ENCODE measurements around the gene MYMK. TPM values are rescaled to one million over a fixed set of nuclear protein-coding genes. Genes with fewer than 3 reads are reported as not detected.

MYMK gene
- total RNA-seq, 1 donor from 2014 or later, result 441 TPM

DNA sequence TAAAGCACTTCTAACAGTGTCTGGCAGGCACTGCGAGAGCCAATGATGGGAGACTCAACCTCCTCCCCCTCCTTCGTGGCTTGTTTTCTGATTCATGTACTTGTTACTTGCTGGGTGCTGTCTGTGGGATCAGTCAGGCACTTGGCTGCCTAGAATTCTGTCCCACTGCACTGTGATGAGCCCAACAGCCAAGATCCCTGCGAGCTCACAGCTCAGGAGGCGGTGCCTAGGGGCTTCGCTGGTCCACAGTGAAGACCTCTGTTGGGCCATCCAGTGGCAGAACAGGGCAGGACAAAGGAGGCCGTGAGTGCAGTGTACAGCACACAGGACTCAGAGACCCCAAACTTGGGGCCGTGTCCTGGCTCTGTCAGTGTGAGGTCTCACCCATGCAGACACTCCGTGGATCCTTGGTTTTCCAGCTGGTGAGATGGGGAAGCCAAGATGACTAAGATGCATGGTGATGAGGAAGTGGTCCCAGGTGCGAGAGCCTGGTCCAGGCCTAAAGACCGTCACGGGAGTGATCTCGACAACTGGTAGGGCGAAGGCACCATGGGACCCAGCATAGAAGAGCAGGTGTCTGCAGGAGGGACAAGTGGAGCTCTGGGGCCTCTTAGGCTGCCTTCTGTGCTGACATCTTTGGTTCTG is 19.5 kb downstream of the MYMK start:
- DNase-seq (ENCODE audit: low read depth), result no peak

GRCh38 chr9:133502112-133502511 is 22.6 kb downstream of the MYMK start:
- no peak for DNase-seq (ENCODE audit: low read depth)

GRCh38 chr9:133499892-133500270 is 24.9 kb downstream of the MYMK start:
- no peak for DNase-seq (ENCODE audit: low read depth)

DNA sequence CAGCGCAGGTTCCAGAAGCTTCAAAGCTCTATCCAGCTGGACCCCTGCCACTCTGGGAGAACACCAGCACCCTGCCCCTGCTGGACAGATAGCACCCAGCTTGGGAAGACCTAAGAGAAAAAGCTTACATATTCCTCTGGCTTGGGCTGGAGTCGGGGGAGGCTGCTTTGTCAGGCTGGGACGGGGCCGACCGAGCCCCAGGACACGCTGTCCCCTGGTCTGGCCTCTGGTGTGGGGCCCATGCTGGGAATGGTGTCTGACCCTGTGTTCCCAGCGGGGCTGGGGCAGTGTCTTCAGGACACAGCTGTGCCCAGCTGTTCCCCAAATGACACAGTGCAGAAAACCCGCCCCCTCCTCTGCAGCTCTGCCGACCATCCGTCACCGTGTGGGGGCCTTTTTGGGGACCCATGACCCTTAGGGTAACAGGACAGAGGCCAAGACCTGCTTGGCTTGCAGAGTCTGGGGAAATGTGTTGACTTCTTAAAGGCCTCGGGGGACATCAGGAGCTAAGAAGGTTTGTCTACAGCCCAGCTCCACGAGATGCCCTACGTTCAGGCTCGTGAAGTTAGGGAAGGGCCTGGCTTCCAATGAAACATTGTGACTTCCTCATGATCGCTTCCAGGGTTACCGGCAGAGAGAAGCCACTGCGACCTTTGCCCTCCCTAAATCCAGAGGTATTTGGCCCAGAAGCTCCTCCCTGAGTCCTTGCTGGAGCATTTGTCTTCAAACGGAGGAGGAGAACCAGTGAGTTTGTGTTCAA is 25.4 kb downstream of the MYMK start:
- DNase-seq (ENCODE audit: low read depth), result no peak

DNA sequence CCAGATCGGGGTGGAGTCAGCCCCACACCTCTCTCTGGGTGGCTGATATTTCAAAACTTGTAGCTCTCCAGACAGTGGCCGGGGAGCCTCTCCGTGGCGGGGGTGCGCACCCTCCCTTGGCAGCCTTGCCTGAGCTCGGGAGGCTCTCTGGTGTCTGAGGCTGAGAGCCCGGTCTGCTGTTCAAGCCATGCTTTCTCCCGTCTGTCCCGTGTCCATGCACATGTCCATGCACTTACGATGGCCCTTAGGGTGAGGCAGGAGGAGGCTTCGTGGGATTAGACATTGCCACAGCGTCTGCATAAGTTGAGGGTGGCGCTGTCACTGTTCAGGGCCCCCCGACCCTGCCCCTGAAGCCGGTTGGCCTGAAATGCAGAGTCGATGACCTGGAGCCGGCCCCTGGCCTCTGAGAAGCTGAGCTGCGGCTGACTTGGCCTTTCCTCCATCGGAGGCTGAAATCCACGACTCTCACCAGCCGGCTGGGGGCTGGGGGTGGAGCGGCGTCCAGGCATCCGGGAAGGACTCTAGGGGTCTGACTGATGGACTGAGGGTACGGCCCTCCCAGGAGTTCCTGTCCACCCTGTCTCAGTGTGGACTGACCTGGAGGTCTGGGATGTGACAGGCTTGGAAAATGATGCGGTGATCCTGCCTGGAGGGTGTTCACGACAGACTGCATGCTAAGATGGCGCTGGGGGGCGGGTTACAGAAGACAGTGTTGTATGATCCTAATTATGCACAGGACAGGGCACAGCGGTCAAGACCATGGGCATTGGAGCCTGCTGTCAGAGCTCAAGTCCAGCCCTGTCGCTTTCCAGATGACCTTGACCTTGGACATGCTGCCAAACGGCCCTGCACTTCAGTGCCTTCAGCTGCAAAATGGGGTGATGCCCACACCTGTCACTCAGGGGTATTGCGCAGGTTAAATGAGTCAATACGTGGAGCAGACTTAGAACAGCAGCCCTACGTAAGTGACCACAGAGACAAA is 27.6 kb downstream of the MYMK start:
- no peak for DNase-seq (ENCODE audit: low read depth)

DNA sequence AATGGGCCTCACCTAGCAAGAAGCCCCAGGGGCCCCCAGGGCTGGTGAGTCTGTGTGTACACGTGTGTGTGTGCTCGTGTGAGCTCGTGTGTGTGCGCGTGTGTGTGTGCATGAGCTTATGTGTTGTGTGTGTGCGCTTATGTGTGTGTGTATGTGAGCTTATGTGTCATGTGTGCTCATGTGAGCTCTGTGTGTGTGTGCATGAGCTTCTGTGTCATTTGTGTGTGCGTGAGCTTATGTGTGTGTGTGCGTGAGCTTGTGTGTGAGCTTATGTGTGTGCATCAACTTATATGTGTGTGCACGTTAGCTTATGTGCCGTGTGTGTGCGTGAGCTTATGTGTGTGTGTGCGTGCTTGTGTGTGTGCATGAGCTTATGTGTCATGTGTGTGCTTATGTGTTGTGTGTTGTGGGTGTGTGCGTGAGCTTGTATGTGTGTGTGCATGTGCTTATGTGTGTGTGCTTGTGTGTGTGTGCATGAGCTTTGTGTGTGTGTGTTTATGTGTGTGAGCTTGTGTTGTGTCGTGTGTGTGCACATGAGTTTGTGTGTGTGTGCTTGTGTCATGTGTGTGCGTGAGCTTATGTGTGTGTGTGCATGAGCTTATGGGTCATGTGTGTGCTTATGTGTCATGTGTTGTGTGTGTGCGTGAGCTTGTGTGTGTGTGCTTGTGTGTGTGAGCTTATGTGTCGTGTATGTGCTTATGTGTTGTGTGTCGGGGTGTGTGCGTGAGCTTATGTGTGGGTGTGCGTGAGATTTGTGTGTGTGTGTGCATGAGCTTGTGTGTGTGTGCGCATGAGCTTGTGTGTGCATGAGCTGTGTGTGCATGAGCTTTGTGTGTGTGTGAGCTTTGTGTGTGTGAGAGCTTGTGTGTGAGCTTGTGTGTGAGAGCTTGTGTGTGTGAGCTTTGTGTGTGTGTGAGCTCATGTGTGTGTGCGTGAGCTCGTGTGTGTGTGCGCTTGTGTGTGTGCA is 29.1 kb downstream of the MYMK start:
- DNase-seq (ENCODE audit: low read depth), result no peak

DNA sequence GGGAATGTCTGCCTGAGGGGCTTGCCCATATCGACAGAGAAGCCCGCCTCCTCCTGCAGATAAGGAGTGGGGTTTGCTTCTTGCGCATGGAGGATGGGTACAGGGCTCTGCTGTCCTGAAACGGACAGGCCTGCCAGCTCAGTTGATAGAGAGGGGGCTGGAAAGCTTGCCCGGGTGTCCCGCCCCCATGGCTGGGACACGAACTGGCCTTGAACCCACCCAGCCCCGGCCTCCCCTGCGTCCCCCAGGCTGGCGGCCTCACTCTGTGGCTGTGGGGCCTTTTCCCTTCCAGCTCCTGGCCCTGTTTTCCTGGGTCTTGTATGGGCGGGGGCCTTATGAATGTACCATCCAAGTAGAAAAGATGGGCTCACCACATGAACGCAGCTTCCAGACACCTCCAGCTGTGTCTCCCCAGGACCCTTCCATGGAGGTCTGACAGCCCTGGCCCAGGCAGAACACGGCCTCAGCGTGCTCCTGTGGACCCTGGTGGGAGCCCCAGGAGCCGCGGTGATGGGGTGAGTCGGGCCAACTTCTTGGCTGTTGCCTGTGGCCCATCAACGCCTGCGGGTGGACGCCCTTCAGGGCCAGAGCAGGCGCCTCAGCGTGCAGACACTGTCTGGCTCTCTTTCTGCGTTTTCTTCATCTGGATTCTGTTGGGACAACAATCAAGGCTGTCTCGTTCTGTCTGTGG is 30.0 kb downstream of the MYMK start:
- no peak for DNase-seq (ENCODE audit: low read depth)

DNA sequence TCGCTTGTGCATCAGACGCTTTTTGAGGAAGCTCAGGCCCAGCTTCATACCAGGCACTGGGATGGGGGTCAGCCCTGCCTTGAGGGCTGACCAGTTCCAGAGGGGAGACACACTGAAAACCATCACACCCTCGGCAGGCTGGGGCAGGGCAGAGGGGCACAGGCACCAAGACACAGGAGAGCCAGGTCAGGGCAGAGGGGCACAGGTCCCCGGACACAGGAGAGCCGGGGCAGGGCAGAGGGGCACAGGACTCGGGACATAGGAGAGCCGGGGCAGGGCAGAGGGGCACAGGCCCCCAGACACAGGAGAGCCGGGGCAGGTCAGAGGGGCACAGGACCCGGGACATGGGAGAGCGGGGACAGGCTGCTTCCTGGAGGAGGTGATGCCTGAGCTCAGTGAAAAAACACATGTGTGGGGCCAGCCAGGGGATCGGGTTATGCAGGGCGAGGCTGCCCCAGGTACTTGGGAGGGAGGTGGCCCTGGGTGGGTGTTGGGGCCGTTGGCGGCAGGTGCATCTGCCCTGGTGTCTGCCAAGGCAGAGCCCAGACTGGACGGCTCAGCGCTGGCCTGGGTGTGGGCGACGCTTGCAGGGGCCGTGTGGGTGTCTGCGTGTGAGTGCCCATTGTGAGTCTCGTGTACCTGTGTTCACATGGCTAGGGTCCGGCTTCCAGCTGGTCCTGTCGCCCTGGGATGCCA is 30.8 kb downstream of the MYMK start:
- DNase-seq (ENCODE audit: low read depth), result no peak

GRCh38 chr9:133493428-133493827 is 31.3 kb downstream of the MYMK start:
- DNase-seq (ENCODE audit: low read depth), result no peak

DNA sequence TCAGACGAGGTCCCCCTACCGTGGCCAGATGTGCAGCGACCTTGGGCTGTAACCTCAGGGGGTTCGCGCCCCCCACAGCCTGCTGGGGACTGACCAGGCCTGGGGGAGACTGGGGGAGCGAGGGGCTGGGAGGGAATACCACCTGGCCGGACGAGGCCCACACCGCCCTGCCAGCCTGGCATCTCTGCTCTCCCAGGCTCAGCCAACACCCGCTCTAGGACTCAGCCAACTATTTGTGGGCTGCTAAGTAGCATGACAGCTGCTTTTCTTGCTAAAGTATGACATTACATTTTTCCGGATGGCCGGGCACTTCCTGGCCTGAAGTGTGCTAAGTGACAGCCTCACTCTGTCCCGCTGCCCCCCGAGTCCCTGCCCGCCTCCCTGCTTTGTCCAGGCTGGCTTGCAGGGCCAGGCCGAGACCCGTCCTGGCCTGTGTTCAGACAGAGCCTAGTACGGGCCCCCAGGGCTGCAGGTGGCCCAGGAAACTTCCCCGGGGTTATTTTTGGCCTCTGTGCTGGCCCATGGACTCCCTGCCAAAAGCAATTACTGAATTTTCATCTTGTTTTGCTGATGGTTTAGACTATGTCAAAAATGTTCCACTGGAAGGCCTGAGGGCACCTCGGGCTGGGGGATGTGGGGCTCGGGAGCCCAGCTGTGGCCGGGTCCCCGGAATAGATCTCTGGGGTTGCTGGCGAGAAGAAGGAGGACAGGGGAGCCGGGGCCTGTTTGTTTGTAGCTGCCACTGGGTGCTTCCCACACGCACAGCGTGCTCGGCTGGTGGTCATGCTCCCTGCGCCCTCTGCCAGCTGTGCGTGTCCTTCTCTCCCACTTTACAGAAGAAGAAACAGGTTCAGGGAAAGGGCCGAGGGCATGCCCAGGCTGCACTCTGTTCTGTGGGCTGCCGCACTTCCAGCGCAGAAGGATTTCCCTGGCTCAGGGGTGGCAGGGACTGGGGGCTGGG is 32.4 kb downstream of the MYMK start:
- peak; percentile 95 for DNase-seq (ENCODE audit: low read depth)

DNA sequence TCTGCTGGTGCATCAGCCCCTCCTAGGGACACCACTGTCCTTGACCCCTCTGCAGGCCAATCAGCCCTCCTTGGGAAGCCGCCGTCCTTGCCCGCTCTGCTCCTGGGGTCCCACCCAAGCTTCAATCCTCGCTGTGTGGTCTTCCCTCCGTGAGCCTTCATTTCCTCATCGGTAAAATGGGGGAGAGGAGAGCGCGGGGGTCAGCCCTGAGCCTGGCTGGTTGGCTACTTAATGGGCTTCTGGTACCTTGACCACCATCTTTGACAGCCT is 33.2 kb downstream of the MYMK start:
- no peak for DNase-seq (ENCODE audit: low read depth)

DNA sequence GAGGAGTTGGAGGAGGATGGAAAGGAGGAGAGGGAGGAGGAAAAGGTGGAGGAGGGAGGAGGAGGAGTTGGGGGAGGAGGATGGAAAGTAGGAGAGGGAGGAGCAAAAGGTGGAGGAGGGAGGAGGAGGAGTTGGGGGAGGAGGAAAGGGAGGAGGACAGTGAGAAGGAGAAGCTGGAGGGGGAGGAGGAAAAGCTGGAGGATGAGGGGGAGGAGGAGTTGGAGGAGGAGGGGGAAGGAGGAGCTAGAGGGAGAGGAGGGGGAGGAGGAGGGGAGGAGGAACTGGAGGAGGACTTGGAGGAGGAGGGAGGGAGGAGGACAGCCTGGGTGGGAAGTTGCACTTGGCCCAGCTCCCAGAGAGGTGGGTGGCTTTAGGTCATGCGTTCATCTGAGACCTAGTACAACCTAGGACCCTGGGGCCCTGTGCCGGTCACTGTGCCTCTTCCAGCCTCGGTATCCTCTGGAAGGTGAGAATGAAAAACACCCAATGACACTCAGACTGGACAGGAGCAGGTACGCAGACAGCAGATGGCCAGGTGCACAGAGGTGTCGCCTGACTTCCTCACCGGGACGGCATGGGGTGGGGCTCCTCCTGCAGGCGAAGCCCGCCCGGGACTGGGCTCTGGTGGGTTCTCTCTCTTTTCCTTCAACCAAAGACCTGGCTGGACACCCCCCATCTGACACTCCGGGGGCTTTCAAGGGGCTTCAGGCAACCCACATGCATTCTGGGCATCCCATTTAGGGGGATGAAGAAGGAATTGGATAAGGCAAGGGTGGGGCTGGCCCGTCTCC is 33.7 kb downstream of the MYMK start:
- no peak for DNase-seq (ENCODE audit: low read depth)

DNA sequence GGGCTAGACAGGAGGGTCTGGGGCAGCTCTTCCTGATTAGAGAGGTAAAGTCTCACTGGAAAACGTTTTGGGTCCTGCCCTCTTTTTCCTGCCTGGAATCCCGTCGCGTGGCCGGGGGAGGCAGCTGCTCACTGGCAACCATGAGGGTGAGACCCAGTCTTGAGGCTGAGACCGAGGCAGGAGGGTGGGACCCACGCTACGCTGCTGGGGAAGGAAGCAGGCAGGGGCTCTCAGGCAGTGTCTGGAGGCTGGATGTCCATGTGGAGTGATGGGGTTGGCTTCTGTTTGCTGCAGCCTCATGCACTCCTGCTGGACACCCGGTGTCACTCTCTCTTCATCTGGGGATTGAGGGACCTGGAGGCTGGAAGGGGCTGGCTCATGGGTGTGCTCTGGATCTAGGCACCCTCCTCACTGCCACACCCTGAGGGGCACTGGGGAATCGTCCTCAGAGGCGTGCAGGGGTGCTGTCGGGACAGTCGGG is 34.5 kb downstream of the MYMK start:
- DNase-seq (ENCODE audit: low read depth), result no peak

- no peak for DNase-seq (ENCODE audit: low read depth)
These were observed 35.2 kb downstream of the MYMK start for GRCh38 chr9:133489253-133490190.

GRCh38 chr9:133488686-133489252 is 36.0 kb downstream of the MYMK start:
- DNase-seq (ENCODE audit: low read depth), result no peak

DNA sequence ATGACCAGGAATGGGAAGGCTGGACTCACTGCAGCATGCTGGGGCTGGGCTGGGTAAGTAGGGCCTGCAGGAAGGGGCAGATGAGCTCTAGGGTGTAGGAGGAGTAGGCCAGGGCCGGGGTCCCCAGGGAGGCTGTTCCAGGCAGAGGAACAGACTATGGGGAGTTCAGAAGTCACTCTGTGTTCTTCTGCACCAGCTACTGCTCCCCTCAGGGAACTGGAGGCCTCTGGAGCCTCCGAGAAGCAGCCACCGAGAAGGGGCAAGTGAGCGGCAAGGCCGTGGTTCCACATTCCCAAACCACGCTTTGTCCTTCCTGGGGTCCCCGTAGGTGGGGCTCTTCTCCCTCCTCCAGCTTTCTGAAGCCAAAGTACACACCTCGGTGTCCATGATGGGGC is 37.4 kb downstream of the MYMK start:
- DNase-seq (ENCODE audit: low read depth), result no peak

All from myocyte (in vitro differentiated cells).